Subcutaneous adipose tissue (tissue), 4 donors: ENCODE results near the gene CCDC112. TPM values are rescaled to one million over a fixed set of nuclear protein-coding genes. Genes with fewer than 3 reads are reported as not detected.

Source experiments
- CTCF ChIP-seq: fragments of 450-650 bp; IDR thresholded peaks from one replicate; pipeline ENCODE4 v1.5.1; 2016; ENCODE audit warnings: low read depth, mild to moderate bottlenecking, control low read depth, antibody characterized with exemption, moderate library complexity
- total RNA-seq, 4 donors: library from RNA; depleted of rRNA; stranded (reverse); fragments of >200 nt; gene quantifications; one replicate each; pipeline ENCODE4 v1.1.0, GENCODE V29; 2016

The CCDC112 gene
- total RNA-seq, 4 donors from 2014 or later: 5.1 to 16.7 (median 14.5) TPM

- no peak for TF ChIP-seq CTCF
Observed at GRCh38 chr5:115324021-115324420, 27.6 kb upstream of the CCDC112 start.

GRCh38 chr5:115322729-115323128 lies 26.3 kb upstream of the CCDC112 start:
- TF ChIP-seq CTCF: no peak

- TF ChIP-seq CTCF: no peak
Observed at GRCh38 chr5:115321309-115321708, 24.9 kb upstream of the CCDC112 start.

- TF ChIP-seq CTCF: no peak
Observed at GRCh38 chr5:115320515-115320914, 24.1 kb upstream of the CCDC112 start.

- no peak for TF ChIP-seq CTCF
Observed at GRCh38 chr5:115320006-115320405, 23.6 kb upstream of the CCDC112 start.

- TF ChIP-seq CTCF: no peak
Observed at GRCh38 chr5:115319007-115319406, 22.6 kb upstream of the CCDC112 start.

GRCh38 chr5:115317736-115318135 lies 21.3 kb upstream of the CCDC112 start:
- no peak for TF ChIP-seq CTCF
